SHP77 treated with DMSO at 0.1 percent for 48 hours (cell line): ENCODE data around the gene ZNF318.
"Not testable (repeated sequence)": the region's sequence is repeated elsewhere in the genome, so short reads cannot be mapped to it uniquely, and the experiment has no call there.

Source experiments
- DNase-seq: peaks from one replicate; lab custom pipeline; 2025; lab: John Stamatoyannopoulos, UW

Gene ZNF318

DNA sequence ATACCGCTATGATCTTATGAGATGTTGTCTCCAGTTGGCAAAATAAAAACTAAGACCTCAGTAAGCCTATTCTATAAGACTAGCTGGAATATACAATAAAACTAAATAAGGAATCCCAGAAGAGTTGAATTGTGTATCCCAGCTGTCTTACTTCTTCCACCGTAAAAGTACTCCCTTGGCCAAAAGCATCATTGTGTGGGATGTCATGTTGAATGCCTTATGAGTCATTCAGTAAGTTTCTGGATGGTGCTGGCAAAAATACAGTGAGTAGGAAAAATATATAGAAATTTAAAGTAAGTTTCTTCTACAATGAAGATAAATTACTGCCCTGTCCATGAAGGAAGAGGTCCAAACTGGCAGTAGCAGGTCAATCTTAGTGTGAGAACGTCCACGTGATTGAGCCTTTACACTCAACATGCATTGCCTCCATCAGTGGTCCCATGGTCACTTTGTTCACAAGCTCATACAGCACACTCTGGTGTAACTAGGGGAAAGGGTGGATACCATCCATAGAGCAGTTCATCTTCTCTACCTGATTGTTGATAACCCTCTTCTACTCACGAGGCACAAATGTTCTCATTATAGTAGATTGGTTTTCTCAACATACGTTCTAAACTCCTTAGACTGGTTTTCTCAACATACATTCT lies 13.7 kb upstream of the ZNF318 start:
- no peak for DNase-seq

DNA sequence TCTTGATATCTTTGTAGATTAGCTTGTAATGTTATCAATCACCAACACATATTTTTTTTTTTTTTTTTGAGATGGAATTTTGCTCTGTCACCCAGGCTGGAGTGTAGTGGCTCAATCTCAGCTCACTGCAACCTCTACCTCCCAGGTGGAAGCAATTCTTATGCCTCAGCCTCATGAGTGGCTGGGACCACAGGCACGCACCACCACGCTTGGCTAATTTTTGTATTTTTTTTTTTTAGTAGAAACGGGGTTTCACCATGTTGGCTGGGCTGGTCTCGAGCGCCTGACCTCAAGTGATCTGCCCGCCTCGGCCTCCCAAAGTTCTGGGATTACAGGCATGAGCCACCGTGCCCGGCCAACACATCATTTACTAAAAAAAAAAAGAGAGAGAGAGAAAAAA lies 11.4 kb upstream of the ZNF318 start:
- not testable (repeated sequence) for DNase-seq

DNA sequence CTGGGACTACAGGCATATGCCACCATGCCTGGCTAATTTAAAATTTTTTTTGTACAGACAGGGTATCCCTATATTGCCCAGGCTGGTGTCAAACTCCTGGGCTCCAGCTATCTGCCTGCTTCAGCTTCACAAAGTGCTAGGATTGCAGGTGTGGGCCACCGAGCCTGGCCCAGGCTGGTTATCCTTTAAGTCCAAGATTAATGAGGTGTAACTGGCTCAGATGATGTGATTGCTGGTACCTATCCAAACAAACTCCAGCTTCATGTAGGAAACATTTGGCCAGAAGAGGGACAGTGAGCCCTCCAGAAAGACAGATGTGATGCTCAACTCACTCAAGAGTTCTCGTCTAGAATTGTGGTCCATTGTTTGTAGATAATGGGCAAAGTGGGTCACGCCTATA lies 9.2 kb upstream of the ZNF318 start:
- DNase-seq = no peak

DNA sequence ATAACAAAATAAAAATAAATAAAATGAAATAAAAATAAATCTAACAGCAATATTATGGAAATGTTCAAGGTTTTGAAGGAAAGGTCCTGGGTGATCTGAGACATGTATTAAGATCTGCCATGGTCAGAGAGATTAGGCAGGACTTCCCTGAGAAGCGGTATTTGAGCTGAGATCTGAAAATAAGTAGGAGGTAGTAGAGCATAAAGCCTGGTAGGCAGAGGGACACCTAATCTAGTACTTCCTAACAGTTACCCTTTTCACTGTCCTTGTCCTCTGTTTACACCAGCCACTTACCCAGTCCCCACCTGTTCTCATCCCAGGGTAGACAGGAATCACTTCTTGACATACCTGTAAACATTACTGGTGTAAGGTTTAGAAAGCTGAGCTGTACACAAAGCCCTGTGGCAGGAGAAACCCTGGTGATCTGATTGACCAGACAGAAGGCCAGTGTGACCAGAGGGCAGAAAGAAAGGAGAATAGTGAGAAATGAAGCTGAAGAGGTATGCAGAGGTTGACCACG lies 8.3 kb upstream of the ZNF318 start:
- no peak for DNase-seq

DNA sequence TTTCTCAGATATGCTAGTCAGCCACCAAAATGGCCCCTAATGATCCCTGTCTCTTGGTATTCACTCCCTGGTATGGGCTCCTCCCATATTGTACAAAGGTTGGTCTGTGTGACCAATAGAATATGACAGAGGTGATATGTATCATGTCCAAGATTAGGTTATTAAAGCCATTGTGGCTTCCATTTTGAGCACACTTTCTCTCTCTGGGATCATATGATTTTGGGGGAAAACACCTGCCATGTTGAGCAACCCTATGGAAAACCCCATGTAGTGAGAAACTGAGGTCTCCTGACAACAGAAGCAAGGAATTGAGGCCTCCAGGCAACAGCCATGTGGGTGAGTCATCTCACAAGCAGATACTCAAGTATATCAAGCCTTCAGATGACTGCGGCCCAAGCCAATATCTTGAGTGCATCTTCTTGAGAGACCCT lies 7.1 kb upstream of the ZNF318 start:
- DNase-seq = no peak

DNA sequence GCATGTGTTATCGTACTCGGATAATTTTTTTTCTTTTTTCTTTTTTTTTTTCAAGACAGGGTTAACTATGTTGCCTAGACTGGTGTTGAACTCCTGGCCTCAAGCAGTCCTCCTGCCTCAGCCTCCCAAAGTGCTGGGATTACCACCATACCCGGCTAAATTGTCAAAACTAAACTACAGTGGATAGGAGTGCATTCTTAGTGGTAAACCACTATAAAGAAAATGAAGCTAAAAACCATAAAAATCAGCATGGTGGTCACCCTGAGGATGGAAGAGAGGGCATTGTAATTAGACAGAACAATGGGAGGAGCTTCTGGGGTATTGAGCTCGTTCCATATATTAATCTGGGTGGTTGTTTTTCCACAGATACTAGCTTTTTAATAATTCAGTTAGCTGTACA lies 6.2 kb upstream of the ZNF318 start:
- DNase-seq = no peak

DNA sequence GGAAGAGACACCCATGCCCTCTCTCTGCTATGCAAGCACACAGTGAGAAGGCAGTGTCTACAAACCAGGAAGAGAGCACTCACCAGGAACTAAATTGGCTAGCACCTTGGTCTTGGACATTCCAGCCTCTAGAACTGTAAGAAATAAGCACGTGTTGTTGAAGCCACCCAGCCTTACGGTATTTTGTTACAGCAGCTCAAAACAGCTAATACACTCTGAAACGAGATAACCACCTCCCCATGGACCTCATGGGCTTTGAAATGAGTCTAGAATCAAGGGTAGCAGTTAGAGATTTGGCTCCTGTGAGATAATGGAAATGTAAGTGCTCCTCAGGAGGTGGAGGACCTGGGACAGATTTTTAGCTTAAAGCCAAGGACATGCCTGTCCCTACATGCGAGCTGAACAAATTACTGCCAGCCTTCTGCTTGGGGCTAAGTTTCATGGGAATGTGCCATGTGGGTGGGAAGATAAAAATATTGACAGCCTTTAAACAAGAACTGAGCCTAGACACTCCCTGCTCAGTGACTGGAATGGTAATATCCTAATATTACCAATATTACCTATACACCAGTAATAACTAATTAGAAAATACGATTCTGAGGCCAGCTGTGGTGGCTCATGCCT lies 3.9 kb upstream of the ZNF318 start:
- DNase-seq = no peak

DNA sequence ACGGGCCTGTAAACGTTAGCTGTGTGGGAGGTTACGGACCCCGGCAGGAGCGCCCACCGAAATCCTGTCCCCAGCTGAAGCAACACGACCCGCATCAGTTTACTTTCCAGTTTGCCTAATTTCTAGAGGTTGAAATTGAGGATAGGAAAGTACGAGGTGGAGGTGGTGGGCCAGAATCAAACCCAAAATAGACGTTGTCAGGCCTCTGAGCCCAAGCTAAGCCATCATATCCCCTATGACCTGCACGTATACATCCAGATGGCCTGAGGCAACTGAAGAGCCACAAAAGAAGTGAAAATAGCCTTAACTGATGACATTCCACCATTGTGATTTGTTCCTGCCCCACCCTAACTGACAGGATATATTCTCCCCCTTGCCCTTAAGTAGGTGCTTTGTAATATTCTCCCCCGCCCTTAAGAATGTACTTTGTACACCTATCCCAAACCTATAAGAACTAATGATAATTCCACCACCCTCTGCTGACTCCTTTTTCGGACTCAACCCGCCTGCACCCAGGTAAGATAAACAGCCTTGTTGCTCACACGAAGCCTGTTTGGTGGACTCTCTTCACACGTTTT lies 645 bp upstream of the ZNF318 start:
- DNase-seq = not testable (repeated sequence)

DNA sequence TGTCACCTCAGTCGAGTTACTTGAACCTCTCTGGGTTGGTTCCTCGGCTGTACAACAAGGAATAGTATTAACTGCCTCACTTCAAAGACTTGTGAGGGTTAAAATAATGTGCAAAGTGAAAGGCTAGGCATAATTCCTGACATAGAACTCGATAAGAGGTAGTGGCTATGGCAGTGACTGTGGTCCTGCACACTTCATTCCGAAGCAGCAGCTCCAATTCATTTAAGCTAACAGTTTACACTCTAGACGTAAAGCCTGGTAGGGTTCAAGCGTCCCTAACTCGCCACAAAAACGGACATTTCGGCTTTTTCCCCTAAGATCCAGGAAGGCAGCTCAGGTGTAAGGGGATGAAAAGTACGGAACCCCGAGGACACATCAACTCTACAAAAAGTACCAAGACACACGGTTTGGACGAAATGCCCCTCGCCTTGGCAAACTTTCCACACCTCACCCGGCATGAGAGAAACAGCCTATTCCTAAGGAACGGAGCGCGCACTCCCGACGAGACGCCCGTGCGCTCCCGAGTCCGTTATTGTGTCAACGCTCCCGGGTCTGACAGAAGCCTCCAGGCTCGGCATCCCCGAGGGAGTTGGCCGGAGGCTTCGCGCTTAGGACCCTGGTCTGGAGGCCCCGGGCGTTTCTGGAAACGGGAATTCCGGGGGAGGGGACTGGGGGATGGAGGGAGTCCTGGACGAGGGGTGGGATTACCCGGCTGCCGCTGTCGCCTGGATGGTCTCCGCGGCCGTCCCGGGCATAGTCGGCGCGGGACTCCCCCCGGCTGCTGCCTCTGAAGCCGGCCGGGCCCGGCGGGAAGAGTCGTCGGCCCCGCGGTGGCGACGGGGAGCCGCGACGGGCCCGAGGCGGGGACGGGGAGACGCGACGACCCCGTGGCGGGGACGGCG lies 937 bp downstream of the ZNF318 start:
- no peak for DNase-seq

DNA sequence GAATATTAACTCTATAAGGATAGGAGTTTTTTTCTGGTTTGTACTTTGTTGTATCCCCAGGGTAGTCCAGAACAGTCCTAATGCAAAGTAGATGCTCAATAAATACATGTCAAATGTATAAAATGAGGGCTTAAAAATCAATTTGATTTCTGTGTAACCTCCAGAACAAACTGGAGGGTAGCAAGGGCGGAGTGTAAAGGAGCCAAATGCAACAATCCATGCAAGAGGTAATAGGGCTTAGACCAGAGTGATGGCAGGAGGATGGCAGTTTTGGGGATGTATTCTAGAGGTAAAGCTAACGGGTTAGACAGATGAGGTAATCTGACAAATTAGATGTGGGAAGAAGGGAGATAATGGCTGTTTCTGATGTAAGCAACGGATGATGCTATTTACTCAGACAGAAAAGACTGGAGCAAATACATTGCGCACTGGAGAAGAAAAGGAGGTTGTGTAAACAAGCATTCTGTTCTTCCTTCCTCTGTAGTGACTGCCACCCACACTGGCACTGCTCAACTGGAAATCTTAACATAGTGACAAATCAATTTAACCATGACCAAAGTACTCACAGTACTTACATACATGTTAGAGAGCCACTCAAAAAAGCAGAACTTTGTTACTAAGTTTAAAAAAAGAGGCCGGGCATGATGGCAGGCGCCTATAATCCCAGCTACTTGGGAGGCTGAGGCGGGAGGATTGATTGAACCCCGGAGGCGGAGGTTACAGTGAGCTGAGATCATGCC lies 2.0 kb downstream of the ZNF318 start:
- DNase-seq = no peak

DNA sequence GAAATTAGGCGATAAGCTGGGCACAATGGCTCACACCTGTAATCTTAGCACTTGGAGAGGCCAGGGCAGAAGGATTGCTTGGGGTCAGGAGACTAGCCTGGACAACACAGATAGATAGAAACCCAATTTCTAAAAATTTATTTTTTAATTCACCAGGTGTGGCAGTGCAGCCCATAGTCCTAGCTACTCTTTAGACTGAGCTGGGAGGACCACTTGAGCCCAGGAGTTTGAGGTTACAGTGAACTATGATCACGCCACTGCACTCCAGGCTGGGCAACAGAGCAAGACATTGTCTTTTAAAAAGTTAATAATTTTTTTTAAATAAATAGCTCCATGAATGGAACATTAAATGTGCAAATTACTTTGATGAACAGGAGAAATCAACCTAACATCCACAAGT lies 8.2 kb downstream of the ZNF318 start:
- DNase-seq = no peak

DNA sequence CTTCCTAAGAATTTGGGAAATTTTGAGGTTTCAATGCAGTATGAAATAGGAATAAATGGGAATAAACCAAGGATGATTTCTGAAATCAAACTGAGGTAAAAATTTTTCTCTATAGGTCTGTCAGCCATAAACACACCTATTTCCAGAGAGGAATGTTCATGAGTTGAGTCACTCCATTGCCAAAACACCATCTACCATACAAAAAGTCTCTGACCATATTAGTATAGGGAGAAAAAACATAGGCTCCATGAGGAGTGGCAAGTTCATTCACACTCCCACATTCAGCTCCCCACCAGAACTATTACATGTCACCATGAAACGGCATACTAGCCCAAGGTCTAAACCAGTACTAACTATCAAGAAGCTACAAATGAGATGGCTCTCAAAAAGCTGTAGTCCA lies 9.6 kb downstream of the ZNF318 start:
- DNase-seq = no peak

DNA sequence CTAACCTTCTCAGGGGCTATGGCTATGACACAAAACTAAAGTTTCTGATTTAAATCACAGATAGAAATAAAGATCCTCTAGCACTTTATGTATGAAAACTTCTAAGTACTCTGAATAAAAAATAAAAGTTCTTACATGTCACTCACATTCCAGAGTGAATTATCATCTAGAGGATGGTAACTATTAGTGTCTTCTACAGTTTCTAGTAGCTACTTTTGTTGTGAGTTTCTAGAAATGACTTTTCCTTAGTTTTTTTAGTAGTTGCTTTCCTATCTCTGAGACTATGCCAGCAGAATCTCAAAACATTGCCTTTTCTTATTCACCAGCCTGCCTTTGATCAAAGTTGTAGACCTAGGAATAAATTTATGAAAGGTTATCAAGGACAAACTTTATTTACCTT lies 10.1 kb downstream of the ZNF318 start:
- no peak for DNase-seq

DNA sequence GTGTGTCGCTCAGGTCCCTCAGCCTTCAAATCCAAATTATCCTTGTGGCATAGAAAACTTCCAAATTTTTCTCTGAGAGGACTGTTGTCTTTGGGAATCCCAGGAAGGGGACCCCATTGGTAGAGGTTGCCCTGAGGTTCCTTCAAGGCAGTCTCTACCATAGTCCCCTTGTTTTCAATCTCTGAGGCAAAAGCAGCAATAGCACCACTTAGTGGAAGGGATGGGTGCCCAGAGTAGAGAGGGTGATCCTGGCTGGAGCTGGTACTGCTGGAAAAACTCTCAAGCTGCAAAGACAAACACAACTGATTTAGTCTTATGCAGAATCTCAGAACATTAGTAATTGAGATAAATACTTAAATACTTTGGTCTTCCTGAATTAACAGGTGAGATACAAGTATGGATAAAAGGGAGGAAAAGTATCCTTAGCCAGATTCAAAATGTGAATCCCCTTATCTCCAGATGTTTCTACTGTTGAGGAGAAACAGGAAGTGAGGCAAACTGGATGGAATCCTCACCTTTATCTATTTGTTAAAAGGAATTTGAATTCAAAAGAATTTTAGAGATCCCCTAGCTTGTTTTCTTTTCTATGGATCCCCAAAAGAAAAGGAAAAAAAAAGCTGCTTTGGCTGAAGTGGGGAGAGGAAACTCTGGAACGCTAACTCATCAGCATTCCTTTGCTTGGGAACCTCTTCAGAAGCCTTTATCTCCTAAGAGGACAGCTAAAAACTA lies 13.4 kb downstream of the ZNF318 start:
- no peak for DNase-seq

DNA sequence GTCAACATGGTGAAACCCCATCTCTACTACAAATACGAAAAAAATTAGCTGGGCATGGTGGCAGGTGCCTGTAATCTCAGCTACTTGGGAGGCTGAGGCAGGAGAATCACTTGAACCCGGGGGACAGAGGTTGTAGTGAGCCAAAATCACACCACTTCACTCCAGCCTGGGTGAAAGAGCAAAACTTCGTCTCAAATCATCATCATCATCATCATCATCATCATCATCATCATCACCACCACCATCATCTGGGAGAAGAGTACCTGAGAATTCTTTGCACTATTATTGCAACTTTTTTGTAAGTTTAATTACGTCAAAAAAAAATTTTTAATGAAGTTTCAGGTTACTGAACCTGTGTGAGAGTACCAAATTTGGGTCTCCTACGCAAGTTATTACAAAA lies 17.5 kb downstream of the ZNF318 start:
- not testable (repeated sequence) for DNase-seq

DNA sequence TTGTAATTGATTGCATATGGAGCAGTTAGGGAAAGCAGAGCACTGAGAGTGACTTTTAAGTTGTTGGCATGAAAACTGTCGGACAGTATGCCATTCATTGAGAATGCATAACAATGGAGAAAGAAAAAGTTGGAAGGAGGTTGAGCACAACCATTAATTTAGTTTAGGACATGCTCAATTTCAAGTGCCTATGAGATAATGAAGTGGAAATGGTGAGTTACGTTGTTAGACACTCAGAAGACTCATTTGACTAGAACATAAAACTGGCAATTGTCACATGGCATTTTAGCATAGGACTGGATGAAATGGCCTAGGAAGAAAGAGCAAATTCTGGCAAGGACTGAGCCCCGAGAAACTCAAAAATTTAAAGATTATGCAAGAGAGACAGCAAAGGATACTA lies 22.0 kb downstream of the ZNF318 start:
- no peak for DNase-seq

DNA sequence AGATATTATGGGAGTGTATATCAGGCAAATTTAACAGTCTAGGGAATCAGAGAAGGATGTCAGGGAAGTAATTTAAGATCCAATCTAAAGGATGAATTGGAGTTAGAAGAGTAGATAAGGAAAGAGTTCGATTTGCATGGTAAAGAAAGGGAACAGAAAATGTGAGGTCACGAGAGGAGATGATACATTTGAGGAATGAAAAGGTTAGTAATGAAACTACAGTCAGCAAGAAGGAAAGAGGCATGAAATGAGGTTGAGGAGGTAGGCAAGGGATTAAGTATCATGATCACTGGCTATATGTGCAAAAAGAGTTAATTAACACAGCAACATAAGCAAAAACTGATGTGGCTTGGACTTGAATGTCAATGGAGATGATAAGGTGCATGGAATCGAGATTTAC lies 22.4 kb downstream of the ZNF318 start:
- DNase-seq = no peak

DNA sequence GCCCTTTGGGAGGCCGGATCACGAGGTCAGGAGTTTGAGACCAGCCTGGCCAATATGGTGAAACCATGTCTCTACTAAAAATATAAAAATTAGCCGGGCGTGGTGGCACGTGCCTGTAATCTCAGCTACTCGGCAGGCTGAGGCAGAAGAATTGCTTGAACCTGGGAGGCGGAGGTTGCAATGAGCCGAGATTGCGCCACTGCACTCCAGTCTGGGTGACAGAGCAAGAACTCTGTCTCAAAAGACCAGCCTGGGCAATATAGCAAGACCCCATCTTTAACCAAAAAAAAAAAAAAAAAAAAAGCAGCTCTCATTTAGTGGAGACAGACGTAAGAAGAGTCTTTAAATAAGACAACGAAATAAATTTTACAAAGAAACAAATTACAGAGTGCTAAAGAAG lies 23.2 kb downstream of the ZNF318 start:
- not testable (repeated sequence) for DNase-seq

DNA sequence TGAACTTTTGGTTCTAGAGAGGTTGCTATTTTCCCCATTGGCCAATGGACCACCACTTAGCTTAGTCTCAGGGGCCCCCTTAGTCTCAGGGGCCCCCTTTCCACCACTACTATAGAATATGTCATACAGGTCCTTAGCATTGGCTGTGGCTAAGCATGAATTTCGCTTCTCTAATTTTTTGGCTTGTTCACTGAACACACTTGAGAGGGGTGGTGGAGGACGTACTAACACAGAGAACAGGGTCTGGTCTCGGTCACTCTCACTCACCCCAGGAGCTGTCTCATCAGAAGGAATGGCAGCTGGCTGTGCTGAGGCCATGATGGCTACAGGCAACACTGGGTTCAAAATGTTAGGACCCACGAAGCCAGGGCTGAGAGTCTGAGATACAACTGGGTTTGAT lies 30.3 kb downstream of the ZNF318 start:
- no peak for DNase-seq

DNA sequence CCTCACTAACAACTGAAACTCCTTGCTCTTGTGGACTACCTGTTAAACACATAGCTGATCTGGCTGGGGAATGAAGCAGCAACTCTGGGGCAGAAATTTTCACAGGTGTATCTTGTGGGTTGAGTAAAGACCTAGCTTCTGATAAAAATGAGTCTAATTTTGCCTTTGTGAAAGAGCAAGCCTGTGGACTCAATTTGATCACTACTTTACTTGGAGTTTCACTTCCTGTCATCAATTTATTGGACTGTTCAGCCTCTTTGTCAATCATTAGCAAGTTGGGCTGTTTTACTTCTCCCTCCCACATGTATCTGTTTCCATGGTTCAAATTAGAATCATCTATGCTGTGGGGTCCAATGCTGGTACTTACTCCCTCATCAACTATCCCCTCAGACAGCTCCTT lies 31.2 kb downstream of the ZNF318 start:
- DNase-seq = no peak

DNA sequence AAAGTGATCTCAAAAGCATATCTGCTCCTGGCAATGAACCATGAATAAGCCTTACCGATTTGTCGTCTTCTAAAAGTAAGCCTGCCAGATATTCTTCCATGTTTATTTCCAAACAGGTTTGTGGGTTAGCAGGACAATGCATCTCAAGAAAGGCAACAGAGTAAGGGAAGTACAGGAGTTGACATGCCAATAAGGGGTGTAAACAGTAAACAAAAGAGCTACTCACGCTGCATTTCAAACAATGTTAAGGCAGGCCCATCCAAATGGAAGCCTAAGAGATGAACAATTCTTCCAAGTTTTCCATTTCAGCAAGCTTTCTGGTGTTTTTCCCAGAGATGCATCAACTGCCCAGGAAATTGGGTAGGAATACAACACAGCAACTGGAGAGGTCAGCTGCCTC lies 33.1 kb downstream of the ZNF318 start:
- DNase-seq = no peak
